ENCODE measurements around the gene CYP27B1.
"Not testable (repeated sequence)": the region's sequence is repeated elsewhere in the genome, so short reads cannot be mapped to it uniquely, and the experiment has no call there.

The CYP27B1 gene

DNA sequence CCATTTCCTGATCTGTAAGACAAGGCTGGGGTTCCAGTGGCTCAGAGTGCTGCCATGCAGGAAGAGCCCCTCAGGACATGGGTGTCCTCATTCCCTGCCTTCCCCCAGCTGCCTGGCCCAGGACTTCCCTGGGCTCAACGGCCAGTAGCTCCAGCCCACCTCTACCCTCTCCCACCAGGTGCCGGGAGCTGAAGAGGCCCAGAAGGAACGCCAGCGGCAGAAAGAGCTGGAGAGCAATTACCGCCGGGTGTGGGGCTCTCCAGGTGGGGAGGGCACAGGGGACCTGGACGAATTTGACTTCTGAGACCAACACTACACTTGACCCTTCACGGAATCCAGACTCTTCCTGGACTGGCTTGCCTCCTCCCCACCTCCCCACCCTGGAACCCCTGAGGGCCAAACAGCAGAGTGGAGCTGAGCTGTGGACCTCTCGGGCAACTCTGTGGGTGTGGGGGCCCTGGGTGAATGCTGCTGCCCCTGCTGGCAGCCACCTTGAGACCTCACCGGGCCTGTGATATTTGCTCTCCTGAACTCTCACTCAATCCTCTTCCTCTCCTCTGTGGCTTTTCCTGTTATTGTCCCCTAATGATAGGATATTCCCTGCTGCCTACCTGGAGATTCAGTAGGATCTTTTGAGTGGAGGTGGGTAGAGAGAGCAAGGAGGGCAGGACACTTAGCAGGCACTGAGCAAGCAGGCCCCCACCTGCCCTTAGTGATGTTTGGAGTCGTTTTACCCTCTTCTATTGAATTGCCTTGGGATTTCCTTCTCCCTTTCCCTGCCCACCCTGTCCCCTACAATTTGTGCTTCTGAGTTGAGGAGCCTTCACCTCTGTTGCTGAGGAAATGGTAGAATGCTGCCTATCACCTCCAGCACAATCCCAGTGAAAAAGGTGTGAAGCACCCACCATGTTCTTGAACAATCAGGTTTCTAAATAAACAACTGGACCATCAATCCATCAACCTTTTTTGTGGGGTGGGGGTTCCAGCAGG, 46.0 kb downstream of the CYP27B1 start:
- no peak for DNase-seq

GRCh38 chr12:57719777-57720605, 46.9 kb downstream of the CYP27B1 start:
- no peak for DNase-seq

GRCh38 chr12:57718641-57719528, 48.0 kb downstream of the CYP27B1 start:
- DNase-seq: no peak

DNA sequence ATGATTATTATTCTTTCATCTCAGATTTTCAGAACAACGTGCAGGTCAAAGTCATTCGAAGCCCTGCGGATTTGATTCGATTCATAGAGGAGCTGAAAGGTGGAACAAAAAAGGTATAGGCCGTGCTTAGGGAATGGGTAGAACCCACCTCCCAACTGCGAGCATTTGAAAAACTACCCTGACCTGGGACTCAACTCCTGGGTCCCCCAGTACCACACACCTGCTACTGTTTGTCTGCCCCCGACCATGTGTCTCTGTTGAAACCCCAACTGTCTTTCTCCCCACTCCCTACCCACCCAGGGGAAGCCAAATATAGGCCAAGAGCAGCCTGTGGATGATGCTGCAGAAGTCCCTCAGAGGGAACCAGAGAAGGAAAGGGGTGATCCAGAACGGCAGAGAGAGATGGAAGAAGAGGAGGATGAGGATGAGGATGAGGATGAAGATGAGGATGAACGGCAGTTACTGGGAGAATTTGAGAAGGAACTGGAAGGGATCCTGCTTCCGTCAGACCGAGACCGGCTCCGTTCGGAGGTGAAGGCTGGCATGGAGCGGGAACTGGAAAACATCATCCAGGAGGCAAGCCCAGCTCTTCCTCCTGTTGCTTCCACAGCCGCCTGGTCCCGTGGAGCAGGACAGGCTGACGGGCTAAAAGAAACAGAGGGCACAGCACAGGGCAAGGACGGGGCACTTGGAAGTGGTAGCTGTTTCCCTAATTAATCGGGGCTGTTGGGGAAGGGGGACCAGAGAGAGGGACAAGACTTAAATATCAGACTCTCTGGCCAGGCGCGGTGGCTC, 48.8 kb downstream of the CYP27B1 start:
- DNase-seq: no peak

DNA sequence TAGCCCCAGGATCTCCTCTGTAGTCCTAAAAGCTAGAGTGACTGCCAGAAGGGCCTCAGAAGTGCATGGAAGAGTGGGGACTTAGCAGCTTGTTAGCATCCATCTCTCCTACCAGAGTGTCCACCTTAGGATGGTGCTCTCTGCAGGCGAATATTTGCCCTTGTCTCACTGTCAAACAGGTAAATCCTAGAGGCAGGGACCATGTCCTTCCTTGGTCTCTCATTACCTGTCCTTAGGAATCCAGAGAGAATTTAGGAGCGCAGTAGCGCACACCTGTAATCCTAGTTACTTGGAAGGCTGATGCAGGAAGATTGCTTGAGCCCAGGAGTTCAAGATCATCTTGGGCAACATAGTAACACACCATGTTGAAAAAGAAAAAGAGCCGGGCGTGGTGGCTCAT, 49.7 kb downstream of the CYP27B1 start:
- DNase-seq: no peak

DNA sequence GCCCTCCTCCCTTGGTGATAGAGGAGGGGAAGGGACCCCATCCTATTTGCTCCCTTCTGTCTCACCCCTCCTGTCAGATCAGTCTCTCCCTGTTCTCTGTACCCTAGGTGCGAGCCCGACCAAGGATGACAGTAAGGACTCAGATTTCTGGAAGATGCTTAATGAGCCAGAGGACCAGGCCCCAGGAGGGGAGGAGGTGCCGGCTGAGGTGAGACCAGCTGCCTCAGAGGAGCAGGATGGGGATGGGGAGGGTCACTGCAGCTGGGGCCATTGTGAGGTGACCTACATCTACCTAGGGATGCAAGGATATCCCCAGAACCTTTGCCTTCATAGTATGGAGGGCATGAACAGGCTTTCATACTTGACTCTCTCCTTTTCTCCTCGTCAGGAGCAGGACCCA, 50.6 kb downstream of the CYP27B1 start:
- DNase-seq: no peak

DNA sequence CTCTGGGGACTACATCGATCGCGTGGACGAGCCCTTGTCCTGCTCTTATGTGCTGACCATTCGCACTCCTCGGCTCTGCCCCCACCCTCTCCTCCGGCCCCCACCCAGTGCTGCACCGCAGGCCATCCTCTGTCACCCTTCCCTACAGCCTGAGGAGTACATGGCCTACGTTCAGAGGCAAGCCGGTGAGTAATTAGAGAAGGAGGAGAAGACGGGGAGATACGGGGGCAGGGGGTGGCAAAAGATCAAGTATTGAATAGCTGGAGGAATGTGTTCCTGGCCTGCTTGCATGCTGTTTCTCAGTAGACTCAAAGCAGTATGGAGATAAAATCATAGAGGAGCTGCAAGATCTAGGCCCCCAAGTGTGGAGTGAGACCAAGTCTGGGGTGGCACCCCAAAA, 51.1 kb downstream of the CYP27B1 start:
- no peak for DNase-seq

GRCh38 chr12:57715036-57715748, 51.7 kb downstream of the CYP27B1 start:
- DNase-seq: not testable (repeated sequence)

- DNase-seq: no peak
Observed at GRCh38 chr12:57713209-57713608, 53.7 kb downstream of the CYP27B1 start.

DNA sequence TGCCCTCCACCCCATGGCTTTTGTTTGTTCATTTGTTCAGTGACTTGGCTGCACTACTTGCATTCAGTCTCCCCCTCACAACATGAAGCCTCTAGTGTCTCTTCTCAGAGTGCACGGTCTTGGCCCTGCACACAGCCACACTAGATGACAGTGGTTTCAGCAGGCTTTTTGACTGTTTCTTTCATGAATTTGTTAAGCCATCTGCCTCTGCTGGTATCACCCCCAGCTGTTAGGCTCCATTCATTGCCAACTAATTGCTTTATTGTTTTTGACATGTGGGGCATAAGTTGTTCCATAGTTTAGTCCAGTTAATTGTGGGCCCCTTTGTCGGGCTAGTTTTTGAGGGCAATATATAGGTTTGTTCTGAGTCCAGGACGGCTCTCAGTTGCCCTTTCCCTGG, 54.2 kb downstream of the CYP27B1 start:
- DNase-seq: no peak

Data from activated naive CD4-positive, alpha-beta T cell treated with anti-CD3 and anti-CD28 coated beads, Interleukin-2, amount 50 U/mL, for 16 hours (primary cell).